HCT116 (cell line): ENCODE measurements around the gene SGSH. TPM values are rescaled to one million over a fixed set of nuclear protein-coding genes. Genes with fewer than 3 reads are reported as not detected.

ENCODE experiments used
- ATAC-seq: fragments of 200-7000 bp; cut with Tn5 transposase; 2 replicates; pipeline ENCODE4 v1.9.1; 2020; ENCODE audit warnings: mild to moderate bottlenecking, moderate library complexity
- BruUV-seq: library from RNA; stranded (reverse); fragments of 400-500 nt; replicated peaks from 2 replicates; lab custom pipeline; 2021; lab: Mats Ljungman, UMichigan
- CTCF ChIA-PET: fragments of 300-600 bp; sonication (Branson Sonifier 250); formaldehyde crosslinking; loops from one replicate; lab custom pipeline; 2021; ENCODE audit warnings: antibody characterized with exemption; lab: Charles Lee
- POLR2A ChIA-PET: fragments of 300-600, 350-600 bp; sonication (Branson Sonifier 250); formaldehyde crosslinking; loops from one replicate; lab custom pipeline; 2021; ENCODE audit warnings: antibody characterized with exemption; lab: Charles Lee
- RAD21 ChIA-PET, 2 experiments: fragments of 300-600 bp; sonication (Branson Sonifier 250); formaldehyde crosslinking; loops; one replicate each; lab custom pipeline; 2023; ENCODE audit warnings: low total read pairs in 2 of 2; ENCODE audit not compliant: uncharacterized antibody in 2 of 2, unreplicated experiment in 2 of 2, low non-redundant PET in 1 of 2; lab: Charles Lee
- DNase-seq: peaks from one replicate; pipeline ENCODE4 v3.0.0-alpha.2; 2010; ENCODE audit warnings: low read depth, low spot score
- H2AFZ ChIP-seq: fragments of 200-600 bp; shearing (Covaris generic), sonication (generic); 2 replicates; pipeline ENCODE4 v1.6.1; 2017; ENCODE audit warnings: low read depth, mixed run types, mixed read lengths, antibody characterized with exemption, low read length; ENCODE audit not compliant: poor library complexity, severe bottlenecking
- H3K27ac ChIP-seq: 2 replicates; pipeline ENCODE4 v1.5.1; 2012; ENCODE audit warnings: low read depth, low read length
- H3K27me3 ChIP-seq: fragments of 200-600 bp; sonication (generic); 2 replicates; pipeline ENCODE4 v1.6.1; 2016; ENCODE audit warnings: mixed run types, low read length, mixed read lengths; ENCODE audit not compliant: insufficient read depth
- H3K36me3 ChIP-seq, 2 experiments: fragments of 200-500 bp in 1 of 2; fragments of 200-600 bp in 1 of 2; sonication (Bioruptor generic) in 1 of 2; sonication (generic) in 1 of 2; 2 replicates each; pipeline versions ENCODE4 v1.5.1 to v1.6.1; 2014 to 2016; ENCODE audit warnings: low read length in 2 of 2, inconsistent platforms in 1 of 2, mixed read lengths in 1 of 2, mixed run types in 1 of 2; ENCODE audit not compliant: insufficient read depth in 2 of 2, control insufficient read depth in 1 of 2
- H3K4me1 ChIP-seq, 2 experiments: fragments of 200-600 bp in 1 of 2; sonication (generic) in 1 of 2; 2 replicates each; pipeline versions ENCODE4 v1.5.1 to v1.6.1; 2012 to 2017; ENCODE audit warnings: low read length in 2 of 2, inconsistent platforms in 1 of 2, mild to moderate bottlenecking in 1 of 2, mixed read lengths in 1 of 2, mixed run types in 1 of 2, moderate library complexity in 1 of 2; ENCODE audit not compliant: insufficient read depth in 2 of 2, control insufficient read depth in 1 of 2
- H3K4me2 ChIP-seq: fragments of 200-600 bp; sonication (generic); 2 replicates; pipeline ENCODE4 v1.6.1; 2017; ENCODE audit warnings: mixed run types, low read length, mixed read lengths
- H3K4me3 ChIP-seq, 2 experiments: fragments of 200-600 bp in 1 of 2; sonication (generic) in 1 of 2; replicated peaks in 1 of 2; 2 replicates each; pipeline ENCODE4 v1.5.1; 2011 to 2016; ENCODE audit warnings: low read length in 2 of 2, control low read depth in 1 of 2, low read depth in 1 of 2, mild to moderate bottlenecking in 1 of 2, mixed read lengths in 1 of 2, mixed run types in 1 of 2
- H3K79me2 ChIP-seq: fragments of 200-600 bp; sonication (generic); 2 replicates; pipeline ENCODE4 v1.6.1; 2017; ENCODE audit warnings: mild to moderate bottlenecking, mixed run types, low read length, moderate library complexity, mixed read lengths; ENCODE audit not compliant: insufficient read depth
- H3K9ac ChIP-seq: fragments of 200-600 bp; sonication (generic); 2 replicates; pipeline ENCODE4 v1.6.1; 2016; ENCODE audit warnings: low read length, mixed read lengths
- H3K9me2 ChIP-seq: fragments of 200-600 bp; sonication (generic), shearing (Covaris generic); 2 replicates; pipeline ENCODE4 v1.6.1; 2017; ENCODE audit warnings: mixed run types, mild to moderate bottlenecking, moderate library complexity; ENCODE audit not compliant: insufficient read depth
- H3K9me3 ChIP-seq, 2 experiments: fragments of 200-500 bp in 1 of 2; fragments of 200-600 bp in 1 of 2; sonication (Bioruptor generic) in 1 of 2; sonication (generic) in 1 of 2; 2 replicates each; pipeline ENCODE4 v1.6.1; 2014 to 2017; ENCODE audit warnings: low read length in 2 of 2, mixed read lengths in 2 of 2, inconsistent platforms in 1 of 2, low read depth in 1 of 2, mild to moderate bottlenecking in 1 of 2, mixed run types in 1 of 2, moderate library complexity in 1 of 2; ENCODE audit not compliant: control insufficient read depth in 1 of 2, insufficient read depth in 1 of 2
- H4K20me1 ChIP-seq: fragments of 200-600 bp; sonication (generic), shearing (Covaris generic); 2 replicates; pipeline ENCODE4 v1.6.1; 2017; ENCODE audit warnings: mixed run types, mild to moderate bottlenecking, moderate library complexity; ENCODE audit not compliant: insufficient read depth
- EGR1 ChIP-seq: IDR thresholded peaks from 2 replicates; pipeline ENCODE4 v1.6.1; 2012; ENCODE audit warnings: low read depth
- EZH2 ChIP-seq: fragments of 200-600 bp; sonication (generic); IDR thresholded peaks from 2 replicates; pipeline ENCODE4 v1.6.1; 2017; ENCODE audit warnings: antibody characterized with exemption, mixed run types
- RAD21 ChIP-seq: IDR thresholded peaks from 2 replicates; pipeline ENCODE4 v1.6.1; 2012; ENCODE audit warnings: low read depth, mild to moderate bottlenecking
- intact Hi-C: fragments of 100-400 bp; cut with micrococcal nuclease; formaldehyde crosslinking; loops from 2 replicates; pipeline ENCODE4 v1.10.0; 2022
- total RNA-seq: library from RNA; stranded (reverse); gene quantifications from one replicate; pipeline ENCODE4 v1.2.1, GENCODE V29; 2021; ENCODE audit not compliant: unreplicated experiment
- TF ChIP-seq, protein P1 (sequence below), 3 experiments: fragments of 200-600 bp in 1 of 3; sonication (generic) in 1 of 3; IDR thresholded peaks in 2 of 3; conservative IDR thresholded peaks in 1 of 3; 2 replicates each; pipeline ENCODE4 v1.5.1; 2012 to 2017; ENCODE audit warnings: low read depth in 2 of 3, low read length in 2 of 3, antibody characterized with exemption in 1 of 3, borderline replicate concordance in 1 of 3, control low read depth in 1 of 3, mild to moderate bottlenecking in 1 of 3, mixed read lengths in 1 of 3, mixed run types in 1 of 3, moderate library complexity in 1 of 3; ENCODE audit not compliant: insufficient read depth in 1 of 3
- TF ChIP-seq, protein P2 (sequence below): IDR thresholded peaks from 2 replicates; pipeline ENCODE4 v1.6.1; 2011; ENCODE audit warnings: mild to moderate bottlenecking, low read length, moderate library complexity; ENCODE audit not compliant: insufficient replicate concordance; ENCODE audit errors: extremely low read depth

The SGSH gene
- total RNA-seq, 1 experiment from 2014 or later = 34.4 TPM

DNA sequence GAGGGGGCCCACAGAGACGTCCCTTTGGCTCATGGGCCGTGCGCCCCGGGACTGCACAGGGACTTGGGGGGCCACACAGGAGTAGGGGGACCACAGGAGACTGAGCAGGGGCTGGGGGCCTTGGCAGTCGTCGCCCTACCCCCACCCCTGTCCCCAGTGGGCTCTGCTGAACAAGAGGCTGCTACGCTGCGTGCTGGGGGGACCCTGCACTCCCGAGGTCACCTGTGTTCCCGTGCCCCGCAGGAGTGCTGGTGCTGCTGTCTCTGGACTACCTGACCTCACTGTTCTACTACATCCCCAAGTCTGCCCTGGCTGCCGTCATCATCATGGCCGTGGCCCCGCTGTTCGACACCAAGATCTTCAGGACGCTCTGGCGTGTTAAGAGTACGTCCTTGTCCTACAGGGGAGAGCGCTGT lies 26.1 kb upstream of the SGSH start:
- H3K9me2 ChIP-seq = no peaks in the 10 kb centered on the region
- CTCF ChIA-PET = no interaction called here
- POLR2A ChIA-PET = no interaction called here
- H3K36me3 ChIP-seq = no peaks in the 10 kb centered on the region
- no peaks in the 10 kb centered on the region for H3K27me3 ChIP-seq
- no peak overlapping the region for H3K4me3 ChIP-seq
- no peak overlapping the region for H3K27ac ChIP-seq
- RAD21 ChIA-PET = no interaction called here
- H4K20me1 ChIP-seq = no peaks in the 10 kb centered on the region
- no peaks in the 10 kb centered on the region for H3K9me3 ChIP-seq
- H3K4me2 ChIP-seq = no peak overlapping the region
- H2AFZ ChIP-seq = no peak overlapping the region
- DNase-seq (no peak), ATAC-seq (no peak)
- TF ChIP-seq, protein P1, sequence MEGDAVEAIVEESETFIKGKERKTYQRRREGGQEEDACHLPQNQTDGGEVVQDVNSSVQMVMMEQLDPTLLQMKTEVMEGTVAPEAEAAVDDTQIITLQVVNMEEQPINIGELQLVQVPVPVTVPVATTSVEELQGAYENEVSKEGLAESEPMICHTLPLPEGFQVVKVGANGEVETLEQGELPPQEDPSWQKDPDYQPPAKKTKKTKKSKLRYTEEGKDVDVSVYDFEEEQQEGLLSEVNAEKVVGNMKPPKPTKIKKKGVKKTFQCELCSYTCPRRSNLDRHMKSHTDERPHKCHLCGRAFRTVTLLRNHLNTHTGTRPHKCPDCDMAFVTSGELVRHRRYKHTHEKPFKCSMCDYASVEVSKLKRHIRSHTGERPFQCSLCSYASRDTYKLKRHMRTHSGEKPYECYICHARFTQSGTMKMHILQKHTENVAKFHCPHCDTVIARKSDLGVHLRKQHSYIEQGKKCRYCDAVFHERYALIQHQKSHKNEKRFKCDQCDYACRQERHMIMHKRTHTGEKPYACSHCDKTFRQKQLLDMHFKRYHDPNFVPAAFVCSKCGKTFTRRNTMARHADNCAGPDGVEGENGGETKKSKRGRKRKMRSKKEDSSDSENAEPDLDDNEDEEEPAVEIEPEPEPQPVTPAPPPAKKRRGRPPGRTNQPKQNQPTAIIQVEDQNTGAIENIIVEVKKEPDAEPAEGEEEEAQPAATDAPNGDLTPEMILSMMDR (IDR thresholded peaks at IDR 0.05 in 2 of 3, conservative IDR thresholded peaks at IDR 0.05 in 1 of 3; ENCODE audit: borderline replicate concordance in 1 of 3, insufficient read depth in 1 of 3, low read depth in 2 of 3, low read length in 2 of 3) = no peak
- TF ChIP-seq RAD21 (no peak), EZH2 (no peak), EGR1 (no peak)
- TF ChIP-seq, protein P2, sequence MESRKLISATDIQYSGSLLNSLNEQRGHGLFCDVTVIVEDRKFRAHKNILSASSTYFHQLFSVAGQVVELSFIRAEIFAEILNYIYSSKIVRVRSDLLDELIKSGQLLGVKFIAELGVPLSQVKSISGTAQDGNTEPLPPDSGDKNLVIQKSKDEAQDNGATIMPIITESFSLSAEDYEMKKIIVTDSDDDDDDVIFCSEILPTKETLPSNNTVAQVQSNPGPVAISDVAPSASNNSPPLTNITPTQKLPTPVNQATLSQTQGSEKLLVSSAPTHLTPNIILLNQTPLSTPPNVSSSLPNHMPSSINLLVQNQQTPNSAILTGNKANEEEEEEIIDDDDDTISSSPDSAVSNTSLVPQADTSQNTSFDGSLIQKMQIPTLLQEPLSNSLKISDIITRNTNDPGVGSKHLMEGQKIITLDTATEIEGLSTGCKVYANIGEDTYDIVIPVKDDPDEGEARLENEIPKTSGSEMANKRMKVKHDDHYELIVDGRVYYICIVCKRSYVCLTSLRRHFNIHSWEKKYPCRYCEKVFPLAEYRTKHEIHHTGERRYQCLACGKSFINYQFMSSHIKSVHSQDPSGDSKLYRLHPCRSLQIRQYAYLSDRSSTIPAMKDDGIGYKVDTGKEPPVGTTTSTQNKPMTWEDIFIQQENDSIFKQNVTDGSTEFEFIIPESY = no peak
- no peaks in the 10 kb centered on the region for H3K79me2 ChIP-seq
- H3K9ac ChIP-seq = no peak overlapping the region
- no TSS peak for BruUV-seq
- intact Hi-C loops = no loop called here
- H3K4me1 ChIP-seq = peaks cover 0 to 5% of the 10 kb centered on the region in 2 experiments; a peak in 1 of 4 replicates
